Pancreas (tissue), 10 donors: ENCODE results near the gene KDSR. TPM values are rescaled to one million over a fixed set of nuclear protein-coding genes. Genes with fewer than 3 reads are reported as not detected.

ENCODE experiments used
- ATAC-seq, 4 donors: fragments of 200-7000 bp; cut with Tn5 transposase; one replicate each; pipeline versions ENCODE4 v1.8.0 to v1.9.1; 2020; ENCODE audit warnings: mild to moderate bottlenecking in 4 of 4, moderate library complexity in 4 of 4
- DNase-seq, 6 donors: peaks; one replicate each; pipeline ENCODE4 v3.0.0-alpha.2; 2020
- FAIRE-seq: peaks from 2 replicates; lab custom pipeline; 2012; peaks lifted over from hg19 to GRCh38; lab: Jason Lieb, UNC
- H3K27ac ChIP-seq, 4 donors: fragments of 200-600 bp; sonication (generic); 1 replicate in 3 of 4; 2 replicates in 1 of 4; pipeline versions ENCODE4 v1.5.0 to v1.8.0; 2020
- H3K27me3 ChIP-seq, 4 donors: fragments of 200-600 bp; one replicate each; pipeline ENCODE4 v1.8.0; 2021
- H3K36me3 ChIP-seq, 3 donors: fragments of 200-600 bp; sonication (generic) in 1 of 3; one replicate each; pipeline versions ENCODE4 v1.5.0 to v1.8.0; 2020 to 2021
- H3K4me1 ChIP-seq, 3 donors: fragments of 200-600 bp; one replicate each; pipeline ENCODE4 v1.8.0; 2021
- H3K4me3 ChIP-seq, 4 donors: fragments of 200-600 bp; sonication (generic) in 2 of 4; one replicate each; pipeline versions ENCODE4 v1.5.0 to v1.8.0; 2020 to 2021
- H3K9me3 ChIP-seq, 4 donors: fragments of 200-600 bp; one replicate each; pipeline ENCODE4 v1.8.0; 2021
- WGBS, 2 donors: extraction: QIAGEN DNeasy Blood & Tissue Kit; methylation state at CpG; one replicate each; pipeline ENCODE4 v1.1.7; 2013; 5-methylcytosine and 5-hydroxymethylcytosine counted together
- intact Hi-C, 3 donors: fragments of 100-400 bp; cut with DNase I; formaldehyde crosslinking; loops; one replicate each; pipeline versions ENCODE4 v1.11.1 to v1.14.2; 2022
- polyA plus RNA-seq, 2 donors: library from polyadenylated mRNA; stranded (reverse); fragments of 200-250 nt; gene quantifications; one replicate each; pipeline ENCODE4 v1.2.3, GENCODE V29; 2013
- total RNA-seq, 6 donors: library from RNA; stranded (reverse); fragmentation: NEBNext Ultra II Directional in 4 of 6; extraction: Animal tissue kit (Norgen Biotek cat#: 25700) in 4 of 6; gene quantifications; one replicate each; pipeline versions ENCODE4 v1.2.1 to v1.2.4, GENCODE V29; 2021 to 2023
- TF ChIP-seq, protein P1 (sequence below), 4 donors: fragments of 200-600 bp; sonication (generic) in 3 of 4; IDR thresholded peaks; one replicate each; pipeline versions ENCODE4 v1.5.0 to v1.8.0; 2021; ENCODE audit warnings: antibody characterized with exemption in 4 of 4
- donor health status: healthy with polysubstance abuse.
- donor health status: DM: no; HTN: no; CAD: no; lungs with moderate emphysema.
- donor health status: DM: no; HTN: no; CAD: no.
- donor health status: control.
- donor health status: control.
- donor health status: Bipolar disorder and iron deficiency.
- donor health status: DM: yes; HTN: yes; CAD: no.
- donor health status: DM: no; HTN: no; CAD: no.
- donor health status: DM: no; HTN: no; CAD: no.
- donor health status: DM: yes; HTN: yes; CAD: no.

KDSR gene
- total and polyA plus RNA-seq, 8 donors: 4.8 to 37.2 (median 20.4) TPM

DNA sequence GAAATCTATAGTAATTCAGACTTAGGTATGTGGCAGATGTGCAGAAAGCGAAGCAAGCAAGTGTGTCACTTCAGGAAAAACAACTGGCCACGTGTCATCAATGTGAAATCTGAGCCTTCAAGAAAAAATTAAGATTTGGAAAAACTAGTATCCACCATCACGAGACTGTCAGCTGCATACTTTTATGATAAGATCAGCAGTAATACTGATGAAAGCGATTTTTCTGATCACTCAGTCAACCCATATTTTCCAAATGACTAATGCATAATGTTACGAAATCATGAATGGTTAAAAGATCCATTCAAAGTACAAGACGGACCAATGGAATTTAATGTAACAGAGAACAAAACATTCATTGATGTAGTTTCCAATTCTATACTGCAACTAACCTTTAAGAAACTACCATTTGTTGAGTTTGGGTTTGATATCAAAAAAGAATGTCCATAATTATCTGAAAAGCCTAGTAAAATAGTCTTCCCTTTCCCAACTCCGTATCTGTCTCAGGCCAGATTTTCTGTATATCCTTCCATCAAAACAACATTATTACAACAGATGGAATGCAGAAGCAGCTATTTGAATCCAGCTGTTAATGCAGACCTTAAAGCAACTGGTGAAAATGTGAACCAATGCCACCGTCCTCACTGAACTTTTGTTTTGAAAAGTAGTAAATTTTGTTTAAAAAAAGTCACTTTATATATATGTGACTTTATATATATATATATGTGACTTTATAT lies 30.5 kb downstream of the KDSR start:
- FAIRE-seq: peak; percentile 41
- peak overlapping the region in 2 of 4 donors; percentile 18 to 47 for H3K27ac ChIP-seq

DNA sequence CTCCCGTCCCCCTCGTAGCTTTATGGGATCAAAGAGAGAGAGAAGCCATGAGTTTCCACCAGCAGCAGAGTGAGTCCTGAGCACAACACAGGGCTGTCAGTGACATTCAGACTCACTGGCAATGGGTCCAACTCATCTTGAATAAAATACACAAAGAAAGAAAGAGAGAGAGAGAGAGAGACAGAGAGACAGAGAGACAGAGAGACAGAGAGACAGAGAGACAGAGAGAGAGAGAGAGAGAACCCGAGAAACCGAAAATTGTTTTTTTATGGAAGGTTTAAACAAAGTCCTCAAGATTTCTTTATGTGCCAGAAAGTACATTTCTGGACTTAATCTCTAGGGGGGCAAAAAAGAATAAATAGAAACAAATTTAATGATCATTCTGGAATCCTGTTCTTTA lies 35.9 kb downstream of the KDSR start:
- TF ChIP-seq, protein P1, sequence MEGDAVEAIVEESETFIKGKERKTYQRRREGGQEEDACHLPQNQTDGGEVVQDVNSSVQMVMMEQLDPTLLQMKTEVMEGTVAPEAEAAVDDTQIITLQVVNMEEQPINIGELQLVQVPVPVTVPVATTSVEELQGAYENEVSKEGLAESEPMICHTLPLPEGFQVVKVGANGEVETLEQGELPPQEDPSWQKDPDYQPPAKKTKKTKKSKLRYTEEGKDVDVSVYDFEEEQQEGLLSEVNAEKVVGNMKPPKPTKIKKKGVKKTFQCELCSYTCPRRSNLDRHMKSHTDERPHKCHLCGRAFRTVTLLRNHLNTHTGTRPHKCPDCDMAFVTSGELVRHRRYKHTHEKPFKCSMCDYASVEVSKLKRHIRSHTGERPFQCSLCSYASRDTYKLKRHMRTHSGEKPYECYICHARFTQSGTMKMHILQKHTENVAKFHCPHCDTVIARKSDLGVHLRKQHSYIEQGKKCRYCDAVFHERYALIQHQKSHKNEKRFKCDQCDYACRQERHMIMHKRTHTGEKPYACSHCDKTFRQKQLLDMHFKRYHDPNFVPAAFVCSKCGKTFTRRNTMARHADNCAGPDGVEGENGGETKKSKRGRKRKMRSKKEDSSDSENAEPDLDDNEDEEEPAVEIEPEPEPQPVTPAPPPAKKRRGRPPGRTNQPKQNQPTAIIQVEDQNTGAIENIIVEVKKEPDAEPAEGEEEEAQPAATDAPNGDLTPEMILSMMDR (IDR thresholded peaks at IDR 0.05): no peak
- no peak for FAIRE-seq
- no peak overlapping the region for H3K27ac ChIP-seq
- H3K36me3 ChIP-seq: peaks cover 0 to 33% (median 4%) of the 10 kb centered on the region in 3 donors
- H3K4me3 ChIP-seq: no peak overlapping the region
- no peaks in the 10 kb centered on the region for H3K27me3 ChIP-seq
- no peak for ATAC-seq
- intact Hi-C loops: no loop called here
- whole genome bisulfite sequencing, 2 donors: 92 to 94% methylated on average over 4 of the region's 4 CpGs
- H3K9me3 ChIP-seq: no peaks in the 10 kb centered on the region
- DNase-seq: no peak
- H3K4me1 ChIP-seq: no peaks in the 10 kb centered on the region

More for the DNA sequence above, 30.5 kb downstream of the KDSR start:
- Histone ChIP-seq H3K4me3 (no peak overlapping the region), H3K36me3 (peaks cover 0 to 24% (median 12%) of the 10 kb centered on the region in 3 donors), H3K4me1 (no peaks in the 10 kb centered on the region), H3K27me3 (no peaks in the 10 kb centered on the region), H3K9me3 (no peaks in the 10 kb centered on the region)
- WGBS, 2 donors: 53 to 58% methylated on average over 8 of the region's 8 CpGs
- intact Hi-C loops: no loop called here
- DNase-seq: no peak
- ATAC-seq: peak; percentile 46 to 64 (median 49)
- TF ChIP-seq, protein P1 (IDR thresholded peaks at IDR 0.05): no peak

DNA sequence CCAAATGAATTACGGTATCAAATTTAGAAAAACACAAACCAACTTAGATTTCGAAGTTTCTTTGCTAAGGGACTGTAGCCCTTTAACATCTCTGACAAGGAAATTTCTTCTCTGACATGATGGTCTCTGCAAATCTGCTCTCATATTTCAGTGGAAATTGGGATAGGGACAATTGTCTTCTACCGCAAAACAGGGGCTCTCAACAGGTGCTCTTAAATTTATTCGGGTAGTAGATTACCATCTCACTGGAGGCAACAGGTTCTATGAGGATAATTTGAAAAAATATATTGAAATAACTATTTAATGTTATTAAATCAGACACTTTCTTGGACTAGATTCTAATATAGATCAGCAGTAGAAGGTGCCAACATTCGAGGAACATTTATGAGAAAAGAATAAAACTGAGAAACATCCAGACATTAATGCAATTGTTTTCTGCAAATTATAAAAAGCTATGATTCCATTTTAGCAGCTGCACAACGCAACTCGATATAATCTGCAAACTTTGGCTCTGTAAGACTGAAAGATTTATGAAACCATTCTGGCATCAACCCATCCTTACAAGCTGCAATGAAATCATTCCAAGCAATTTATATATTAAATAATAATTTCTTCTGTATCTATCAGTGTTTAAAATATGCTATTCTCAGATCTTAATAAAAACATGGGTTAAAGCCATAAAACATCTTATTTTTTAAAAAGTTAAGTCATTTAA lies 37.4 kb downstream of the KDSR start:
- DNase-seq (no peak), ATAC-seq (no peak), FAIRE-seq (no peak)
- Histone ChIP-seq H3K27ac (no peak overlapping the region), H3K4me3 (no peak overlapping the region), H3K4me1 (no peaks in the 10 kb centered on the region), H3K36me3 (peaks cover 0 to 27% (median 0%) of the 10 kb centered on the region in 3 donors), H3K9me3 (no peaks in the 10 kb centered on the region), H3K27me3 (no peaks in the 10 kb centered on the region)
- TF ChIP-seq, protein P1 (IDR thresholded peaks at IDR 0.05): no peak
- intact Hi-C loops: loop anchor here in 2 of 3 donors (10.0 kb wide), 1 partner anchor 305 kb away; no protein-coding TSS in a partner anchor
- 75 to 79% methylated on average over 7 of the region's 7 CpGs for WGBS, 2 donors

DNA sequence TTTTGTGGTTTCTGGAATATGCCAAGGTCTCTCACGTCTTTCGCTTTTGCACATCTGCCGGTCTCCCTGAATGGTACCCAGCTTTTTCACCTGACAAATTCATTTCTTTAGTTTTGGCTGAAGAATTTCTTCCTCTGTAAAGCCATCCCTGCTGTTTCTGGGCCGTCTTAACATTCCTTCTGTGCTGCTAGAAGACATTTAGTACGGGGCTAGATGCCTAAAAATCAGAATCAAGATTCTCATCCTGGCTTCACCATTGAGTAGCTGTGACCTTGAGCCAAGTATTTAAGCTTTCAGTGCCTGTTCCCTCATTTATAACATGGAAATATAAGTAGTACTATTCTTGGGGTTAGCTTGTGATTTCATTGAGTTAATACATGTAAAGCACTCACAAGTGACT lies 41.0 kb downstream of the KDSR start:
- no peak for ATAC-seq
- 75 to 84% methylated on average over 5 of the region's 5 CpGs for WGBS, 2 donors
- no peak for DNase-seq
- intact Hi-C loops: loop anchor here in 2 of 3 donors (10.0 kb wide), 1 partner anchor 301 kb away; no protein-coding TSS in a partner anchor
- peaks cover 0 to 6% (median 0%) of the 10 kb centered on the region in 3 donors for H3K36me3 ChIP-seq
- peak overlapping the region in 1 of 4 donors; percentile 65 for H3K27ac ChIP-seq
- FAIRE-seq: no peak
- TF ChIP-seq, protein P1 (IDR thresholded peaks at IDR 0.05): no peak
- no peaks in the 10 kb centered on the region for H3K4me1 ChIP-seq
- H3K9me3 ChIP-seq: no peaks in the 10 kb centered on the region
- H3K27me3 ChIP-seq: no peaks in the 10 kb centered on the region
- H3K4me3 ChIP-seq: no peak overlapping the region
